GM21423 (cell line): ENCODE results near the gene C9.
"Not testable (repeated sequence)": the region's sequence is repeated elsewhere in the genome, so short reads cannot be mapped to it uniquely, and the experiment has no call there.

Source experiments
- ATAC-seq: cut with Tn5 transposase; IDR thresholded peaks from one replicate; pipeline ENCODE4 v1.9.1; 2021; ENCODE audit warnings: mild to moderate bottlenecking, moderate library complexity; ENCODE audit not compliant: unreplicated experiment

Gene C9

GRCh38 chr5:39266442-39266841 lies 97.9 kb downstream of the C9 start:
- ATAC-seq = no peak

GRCh38 chr5:39264528-39264927 lies 99.8 kb downstream of the C9 start:
- peak; percentile 97 for ATAC-seq

- no peak for ATAC-seq
These were observed 101.3 kb downstream of the C9 start for GRCh38 chr5:39262981-39263380.

- no peak for ATAC-seq
These were observed 104.2 kb downstream of the C9 start for GRCh38 chr5:39260095-39260494.

- ATAC-seq = no peak
These were observed 106.7 kb downstream of the C9 start for GRCh38 chr5:39257554-39257953.

GRCh38 chr5:39256477-39257235 lies 107.6 kb downstream of the C9 start:
- peak; percentile 62 for ATAC-seq

GRCh38 chr5:39255406-39255805 lies 108.9 kb downstream of the C9 start:
- no peak for ATAC-seq

- no peak for ATAC-seq
These were observed 109.6 kb downstream of the C9 start for GRCh38 chr5:39254671-39255070.

GRCh38 chr5:39253196-39253595 lies 111.1 kb downstream of the C9 start:
- ATAC-seq = no peak

GRCh38 chr5:39249564-39250274 lies 114.6 kb downstream of the C9 start:
- ATAC-seq = no peak

- ATAC-seq = no peak
These were observed 115.2 kb downstream of the C9 start for GRCh38 chr5:39249069-39249468.

GRCh38 chr5:39240750-39241149 lies 123.5 kb downstream of the C9 start:
- ATAC-seq = no peak

- ATAC-seq = no peak
These were observed 125.8 kb downstream of the C9 start for GRCh38 chr5:39238366-39239105.

- ATAC-seq = no peak
These were observed 127.6 kb downstream of the C9 start for GRCh38 chr5:39236718-39237117.

GRCh38 chr5:39235648-39236047 lies 128.6 kb downstream of the C9 start:
- no peak for ATAC-seq

- ATAC-seq = not testable (repeated sequence)
These were observed 129.8 kb downstream of the C9 start for GRCh38 chr5:39234494-39234893.
